Endothelial cell of umbilical vein (primary cell): ENCODE data around the gene MAP2K5. TPM values are rescaled to one million over a fixed set of nuclear protein-coding genes. Genes with fewer than 3 reads are reported as not detected.

Experiments used
- BruUV-seq: library from RNA; stranded (reverse); fragments of 400-500 nt; replicated peaks from 2 replicates; lab custom pipeline; 2021; lab: Mats Ljungman, UMichigan
- CTCF ChIA-PET: fragments of 300-600, 350-600 bp; sonication (Branson Sonifier 250); formaldehyde crosslinking; loops from one replicate; lab custom pipeline; 2021; ENCODE audit warnings: antibody characterized with exemption, inconsistent platforms; lab: Charles Lee
- POLR2A ChIA-PET: fragments of 300-600, 350-600 bp; sonication (Branson Sonifier 250); formaldehyde crosslinking; loops from one replicate; lab custom pipeline; 2021; ENCODE audit warnings: antibody characterized with exemption, inconsistent platforms; lab: Charles Lee
- DNase-seq: peaks from one replicate; pipeline ENCODE4 v3.0.0-alpha.2; 2011; ENCODE audit warnings: low read depth, low spot score
- FAIRE-seq: peaks from 2 replicates; lab custom pipeline; 2011; peaks lifted over from hg19 to GRCh38; lab: Jason Lieb, UNC
- H2AFZ ChIP-seq: 2 replicates; pipeline ENCODE4 v1.6.0; 2012; ENCODE audit warnings: low read depth, low read length, control low read depth, inconsistent platforms
- H3K27ac ChIP-seq: 2 replicates; pipeline ENCODE4 v1.5.1; 2011; ENCODE audit warnings: low read depth, mild to moderate bottlenecking, control low read depth, low read length, moderate library complexity; ENCODE audit not compliant: insufficient read depth
- H3K27me3 ChIP-seq, 2 experiments: 2 replicates each; pipeline versions ENCODE4 v1.6.0 to v1.6.1; 2011; ENCODE audit warnings: low read length in 2 of 2, mixed read lengths in 1 of 2; ENCODE audit not compliant: control insufficient read depth in 2 of 2, insufficient read depth in 2 of 2
- H3K36me3 ChIP-seq, 2 experiments: 2 replicates in 1 of 2; 3 replicates in 1 of 2; pipeline ENCODE4 v1.5.1; 2011; ENCODE audit warnings: low read length in 2 of 2, mild to moderate bottlenecking in 1 of 2, moderate library complexity in 1 of 2; ENCODE audit not compliant: control insufficient read depth in 2 of 2, insufficient read depth in 2 of 2; ENCODE audit errors: extremely low read depth in 1 of 2
- H3K4me1 ChIP-seq: 3 replicates; pipeline ENCODE4 v1.5.1; 2011; ENCODE audit warnings: mild to moderate bottlenecking, low read length; ENCODE audit not compliant: control insufficient read depth, insufficient read depth; ENCODE audit errors: extremely low read depth
- H3K4me2 ChIP-seq: 2 replicates; pipeline ENCODE4 v1.6.1; 2011; ENCODE audit warnings: low read length, control low read depth, mixed read lengths; ENCODE audit not compliant: insufficient read depth
- H3K4me3 ChIP-seq, 3 experiments: fragments of 200-600 bp in 1 of 3; sonication (generic), shearing (Covaris generic) in 1 of 3; replicated peaks in 1 of 3; 2 replicates each; pipeline ENCODE4 v1.5.1; 2011 to 2016; ENCODE audit warnings: control low read depth in 3 of 3, low read length in 3 of 3, mild to moderate bottlenecking in 2 of 3, inconsistent platforms in 1 of 3, low read depth in 1 of 3, moderate library complexity in 1 of 3; ENCODE audit not compliant: insufficient read depth in 1 of 3
- H3K79me2 ChIP-seq: 2 replicates; pipeline ENCODE4 v1.6.0; 2012; ENCODE audit warnings: low read length, inconsistent platforms; ENCODE audit not compliant: control insufficient read depth, insufficient read depth
- H3K9ac ChIP-seq: replicated peaks from 2 replicates; pipeline ENCODE3; 2011; ENCODE audit warnings: low read length, control low read depth; ENCODE audit not compliant: insufficient read depth; ENCODE audit errors: extremely low read depth
- H3K9me1 ChIP-seq: replicated peaks from 3 replicates; pipeline ENCODE4 v1.6.0; 2011; ENCODE audit warnings: mild to moderate bottlenecking, low read length; ENCODE audit not compliant: control insufficient read depth, insufficient read depth; ENCODE audit errors: extremely low read depth
- H3K9me3 ChIP-seq: replicated peaks from 2 replicates; pipeline ENCODE4 v1.5.1; 2012; ENCODE audit warnings: low read length, inconsistent platforms; ENCODE audit not compliant: control insufficient read depth, insufficient read depth
- H4K20me1 ChIP-seq: replicated peaks from 2 replicates; pipeline ENCODE3; 2011; ENCODE audit warnings: mild to moderate bottlenecking, low read length; ENCODE audit not compliant: control insufficient read depth, insufficient read depth; ENCODE audit errors: extremely low read depth
- EZH2 ChIP-seq: IDR thresholded peaks from 2 replicates; pipeline ENCODE4 v1.6.1; 2012; ENCODE audit warnings: borderline replicate concordance, low read depth, mild to moderate bottlenecking, moderate library complexity, low read length, inconsistent platforms; ENCODE audit not compliant: severe bottlenecking
- FOS ChIP-seq: IDR thresholded peaks from 2 replicates; pipeline ENCODE4 v1.6.1; 2011; ENCODE audit warnings: mild to moderate bottlenecking, low read length, moderate library complexity, borderline replicate concordance; ENCODE audit not compliant: insufficient read depth
- JUN ChIP-seq: IDR thresholded peaks from 2 replicates; pipeline ENCODE4 v1.6.1; 2011; ENCODE audit warnings: borderline replicate concordance, low read depth; ENCODE audit not compliant: insufficient read length, insufficient read depth
- MYC ChIP-seq: IDR thresholded peaks from one replicate; pipeline ENCODE4 v1.6.1; 2011; ENCODE audit warnings: mild to moderate bottlenecking, low read depth, low read length
- POLR2A ChIP-seq: IDR thresholded peaks from 2 replicates; pipeline ENCODE4 v1.6.1; 2012; ENCODE audit warnings: low read depth, mild to moderate bottlenecking, control low read depth, low read length
- POLR2AphosphoS5 ChIP-seq: IDR thresholded peaks from 2 replicates; pipeline ENCODE4 v1.6.1; 2012; ENCODE audit warnings: low read depth, mild to moderate bottlenecking, control low read depth, low read length, moderate library complexity; ENCODE audit not compliant: insufficient read depth
- dilution Hi-C: fragments of 300-500 bp; cut with MboI; formaldehyde crosslinking; loops from one replicate; pipeline ENCODE4 v1.15.0; 2019; ENCODE audit warnings: low sequenced_read_pairs; ENCODE audit not compliant: extremely low pct_ligation_motif_present
- intact Hi-C: fragments of 100-400 bp; cut with micrococcal nuclease; formaldehyde crosslinking; loops from one replicate; pipeline ENCODE4 v1.10.0; 2022
- polyA plus RNA-seq, 4 experiments: library from polyadenylated mRNA; depleted of rRNA in 3 of 4; stranded (reverse) in 3 of 4; unstranded in 1 of 4; fragments of >200 nt; gene quantifications; 2 replicates each; pipeline versions ENCODE4 v1.2.1 to v1.2.3, GENCODE V29; 2011 to 2012; ENCODE audit warnings: missing spikeins in 1 of 4
- total RNA-seq: library from RNA; stranded (reverse); gene quantifications from 2 replicates; pipeline ENCODE4 v1.2.3, GENCODE V29; 2021
- TF ChIP-seq, protein P1 (sequence below): IDR thresholded peaks from 2 replicates; pipeline ENCODE4 v1.6.1; 2011; ENCODE audit not compliant: insufficient read depth, insufficient read length
- TF ChIP-seq, protein P2 (sequence below), 2 donors: IDR thresholded peaks; 1 replicate in 1 of 2; 2 replicates in 1 of 2; pipeline ENCODE4 v1.5.1; 2011; ENCODE audit warnings: low read length in 2 of 2, mild to moderate bottlenecking in 2 of 2, moderate library complexity in 2 of 2, control low read depth in 1 of 2, inconsistent platforms in 1 of 2, low read depth in 1 of 2; ENCODE audit not compliant: insufficient read depth in 1 of 2; ENCODE audit errors: extremely low read depth in 1 of 2

MAP2K5 gene
- total and polyA plus RNA-seq, 2 donors (not counting 3 experiments of a cell fraction or from before 2014, with no cell fraction given), result 4.9 to 24.7 TPM

DNA sequence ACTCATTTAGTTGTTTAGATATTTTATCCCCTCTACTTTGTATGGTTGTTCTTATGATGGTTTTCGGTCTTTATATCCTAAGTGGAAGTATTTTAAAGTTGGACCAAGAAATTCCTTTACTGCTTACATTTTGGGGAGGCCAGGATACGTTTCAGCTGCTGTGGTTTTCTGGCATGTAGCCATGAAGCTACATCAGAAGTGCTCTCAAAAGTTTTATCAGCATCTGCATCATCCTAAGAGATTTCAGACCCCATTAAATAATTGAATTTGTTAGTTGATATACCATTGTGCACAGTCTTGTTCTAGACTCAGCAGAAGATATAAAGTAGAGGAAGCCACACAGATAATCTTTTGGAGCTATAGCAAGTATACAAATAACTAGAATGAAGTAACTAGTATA, 232.7 kb downstream of the MAP2K5 start:
- Histone ChIP-seq H4K20me1 (no peaks in the 10 kb centered on the region), H3K27ac (no peak overlapping the region), H3K4me3 (no peak overlapping the region), H3K4me1 (no peaks in the 10 kb centered on the region), H2AFZ (no peak overlapping the region), H3K4me2 (no peak overlapping the region), H3K27me3 (no peaks in the 10 kb centered on the region), H3K9me3 (no peaks in the 10 kb centered on the region), H3K9me1 (no peaks in the 10 kb centered on the region), H3K9ac (no peak overlapping the region), H3K79me2 (no peaks in the 10 kb centered on the region), H3K36me3 (no peaks in the 10 kb centered on the region)
- DNase-seq (no peak), FAIRE-seq (no peak)
- intact Hi-C loops, result no loop called here
- no peak for TF ChIP-seq MYC
- no peak for TF ChIP-seq JUN
- no peak for TF ChIP-seq POLR2A
- TF ChIP-seq, protein P1, sequence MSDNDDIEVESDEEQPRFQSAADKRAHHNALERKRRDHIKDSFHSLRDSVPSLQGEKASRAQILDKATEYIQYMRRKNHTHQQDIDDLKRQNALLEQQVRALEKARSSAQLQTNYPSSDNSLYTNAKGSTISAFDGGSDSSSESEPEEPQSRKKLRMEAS, result no peak
- no peak for TF ChIP-seq POLR2AphosphoS5
- TF ChIP-seq, protein P2, sequence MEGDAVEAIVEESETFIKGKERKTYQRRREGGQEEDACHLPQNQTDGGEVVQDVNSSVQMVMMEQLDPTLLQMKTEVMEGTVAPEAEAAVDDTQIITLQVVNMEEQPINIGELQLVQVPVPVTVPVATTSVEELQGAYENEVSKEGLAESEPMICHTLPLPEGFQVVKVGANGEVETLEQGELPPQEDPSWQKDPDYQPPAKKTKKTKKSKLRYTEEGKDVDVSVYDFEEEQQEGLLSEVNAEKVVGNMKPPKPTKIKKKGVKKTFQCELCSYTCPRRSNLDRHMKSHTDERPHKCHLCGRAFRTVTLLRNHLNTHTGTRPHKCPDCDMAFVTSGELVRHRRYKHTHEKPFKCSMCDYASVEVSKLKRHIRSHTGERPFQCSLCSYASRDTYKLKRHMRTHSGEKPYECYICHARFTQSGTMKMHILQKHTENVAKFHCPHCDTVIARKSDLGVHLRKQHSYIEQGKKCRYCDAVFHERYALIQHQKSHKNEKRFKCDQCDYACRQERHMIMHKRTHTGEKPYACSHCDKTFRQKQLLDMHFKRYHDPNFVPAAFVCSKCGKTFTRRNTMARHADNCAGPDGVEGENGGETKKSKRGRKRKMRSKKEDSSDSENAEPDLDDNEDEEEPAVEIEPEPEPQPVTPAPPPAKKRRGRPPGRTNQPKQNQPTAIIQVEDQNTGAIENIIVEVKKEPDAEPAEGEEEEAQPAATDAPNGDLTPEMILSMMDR (IDR thresholded peaks at IDR 0.05; ENCODE audit: extremely low read depth in 1 of 2, insufficient read depth in 1 of 2, low read depth in 1 of 2, low read length in 2 of 2), result no peak
- TF ChIP-seq FOS, result no peak
- TF ChIP-seq EZH2, result no peak
- ChIA-PET POLR2A (no interaction called here), CTCF (interaction anchor here (0.6 kb wide), 1 partner anchor 307 kb away, joined by 3 read pairs; no protein-coding TSS in a partner anchor)
- BruUV-seq, result no TSS peak
- dilution Hi-C loops, result no loop called here
